NCI-H2196 treated with DMSO at 0.1 percent for 48 hours (cell line): ENCODE results near the gene ABCD1.

ENCODE experiments used
- DNase-seq: peaks from one replicate; lab custom pipeline; 2025; ENCODE audit not compliant: unreplicated experiment; lab: John Stamatoyannopoulos, UW

The ABCD1 gene

DNA sequence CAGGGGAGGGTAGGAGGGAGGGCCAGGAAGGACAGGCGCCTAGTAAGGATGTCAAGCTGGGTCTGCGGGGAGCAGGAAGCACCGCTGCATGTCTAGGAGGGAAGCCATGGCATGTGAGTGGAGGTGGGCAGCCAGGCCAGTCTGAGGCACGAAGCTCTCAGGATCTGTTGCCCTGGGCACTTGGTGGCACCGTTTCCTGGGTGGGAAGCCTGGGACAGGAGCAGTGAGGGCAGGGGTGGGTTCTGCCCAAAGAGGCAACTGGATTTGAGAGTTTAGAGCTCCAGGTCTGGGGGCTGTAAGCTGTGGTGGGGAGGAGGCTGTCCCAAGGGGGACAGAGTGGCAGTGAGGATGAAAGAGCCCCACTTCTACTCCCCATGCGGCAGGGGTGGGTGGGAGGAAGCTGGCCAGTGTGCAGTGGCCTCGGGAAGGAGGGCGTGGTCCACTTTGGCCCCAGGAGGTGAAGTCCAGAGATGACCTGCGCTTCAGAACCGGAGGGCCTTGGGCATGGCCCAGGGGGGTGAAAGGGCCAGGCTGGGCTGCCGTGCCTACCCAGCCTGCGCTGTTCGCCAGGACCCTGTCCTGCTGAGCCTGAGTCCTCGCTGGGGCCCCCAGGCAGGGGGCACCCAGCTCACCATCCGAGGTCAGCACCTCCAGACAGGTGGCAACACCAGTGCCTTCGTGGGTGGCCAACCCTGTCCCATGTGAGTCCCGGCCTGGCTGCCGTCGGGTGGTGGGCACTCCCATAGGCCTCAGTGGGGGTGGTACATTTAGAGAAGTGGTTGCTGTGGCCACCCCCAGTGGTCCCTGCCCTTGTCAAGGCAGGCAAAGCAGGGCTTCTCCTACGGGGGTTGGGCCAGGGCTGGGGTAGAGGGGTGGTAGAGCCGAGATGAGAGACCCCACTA lies 47.9 kb downstream of the ABCD1 start:
- no peak for DNase-seq

DNA sequence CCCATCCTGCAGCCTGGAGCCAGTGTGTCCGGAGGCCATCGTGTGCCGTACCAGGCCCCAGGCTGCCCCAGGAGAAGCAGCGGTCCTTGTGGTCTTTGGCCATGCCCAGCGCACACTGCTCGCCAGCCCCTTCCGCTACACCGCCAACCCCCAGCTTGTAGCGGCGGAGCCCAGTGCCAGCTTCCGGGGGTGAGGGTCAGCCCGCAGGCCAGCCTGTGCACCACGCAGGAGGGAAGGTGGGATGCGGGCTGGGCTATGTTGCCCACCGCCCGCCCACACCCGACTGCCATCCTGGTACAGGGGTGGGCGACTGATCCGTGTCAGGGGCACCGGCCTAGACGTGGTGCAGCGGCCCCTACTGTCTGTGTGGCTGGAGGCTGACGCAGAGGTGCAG lies 48.6 kb downstream of the ABCD1 start:
- no peak for DNase-seq

DNA sequence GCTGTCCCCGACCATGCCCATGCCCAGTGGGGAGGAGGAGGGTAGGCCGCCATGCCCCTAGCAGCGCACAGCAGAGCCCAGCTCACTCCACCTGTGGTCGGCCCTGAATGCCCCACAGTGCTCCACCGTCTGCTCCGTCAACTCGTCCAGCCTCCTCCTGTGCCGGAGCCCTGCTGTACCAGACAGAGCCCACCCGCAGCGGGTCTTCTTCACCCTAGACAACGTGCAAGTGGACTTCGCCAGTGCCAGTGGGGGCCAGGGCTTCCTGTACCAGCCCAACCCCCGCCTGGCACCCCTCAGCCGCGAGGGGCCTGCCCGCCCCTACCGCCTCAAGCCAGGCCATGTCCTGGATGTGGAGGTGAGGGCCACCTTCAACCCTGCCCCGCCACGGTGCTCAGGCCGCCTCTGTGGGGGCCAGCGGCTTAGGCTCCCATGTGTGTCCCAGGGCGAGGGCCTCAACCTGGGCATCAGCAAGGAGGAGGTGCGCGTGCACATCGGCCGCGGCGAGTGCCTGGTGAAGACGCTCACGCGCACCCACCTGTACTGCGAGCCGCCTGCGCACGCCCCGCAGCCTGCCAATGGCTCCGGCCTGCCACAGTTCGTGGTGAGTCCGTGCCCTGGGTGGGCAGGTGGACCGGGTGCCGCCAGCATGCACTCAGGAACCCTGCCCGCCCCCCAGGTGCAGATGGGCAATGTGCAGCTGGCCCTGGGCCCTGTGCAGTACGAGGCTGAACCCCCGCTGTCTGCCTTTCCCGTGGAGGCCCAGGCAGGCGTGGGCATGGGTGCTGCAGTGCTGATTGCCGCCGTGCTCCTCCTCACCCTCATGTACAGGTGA lies 49.3 kb downstream of the ABCD1 start:
- no peak for DNase-seq

DNA sequence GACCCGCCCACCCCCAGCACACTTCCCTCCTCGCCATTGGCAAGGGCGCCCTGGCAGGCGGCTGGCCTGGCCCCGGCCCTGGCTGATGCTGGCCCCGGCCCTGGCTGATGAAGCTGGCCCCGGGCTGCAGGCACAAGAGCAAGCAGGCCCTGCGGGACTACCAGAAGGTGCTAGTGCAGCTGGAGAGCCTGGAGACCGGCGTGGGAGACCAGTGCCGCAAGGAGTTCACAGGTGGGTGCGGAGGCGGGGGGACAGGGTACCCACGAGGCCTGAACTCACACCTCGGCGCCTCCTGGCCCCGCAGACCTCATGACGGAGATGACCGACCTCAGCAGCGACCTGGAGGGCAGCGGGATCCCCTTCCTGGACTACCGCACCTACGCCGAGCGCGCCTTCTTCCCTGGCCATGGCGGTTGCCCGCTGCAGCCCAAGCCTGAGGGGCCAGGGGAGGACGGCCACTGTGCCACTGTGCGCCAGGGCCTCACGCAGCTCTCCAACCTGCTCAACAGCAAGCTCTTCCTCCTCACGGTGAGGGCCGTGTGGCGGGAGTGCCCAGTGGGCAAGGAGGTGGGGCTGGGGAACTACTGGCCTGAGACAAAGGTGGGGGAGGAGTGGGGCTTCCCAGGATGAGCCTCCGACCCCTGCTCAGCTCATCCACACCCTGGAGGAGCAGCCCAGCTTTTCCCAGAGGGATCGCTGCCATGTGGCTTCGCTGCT lies 50.1 kb downstream of the ABCD1 start:
- no peak for DNase-seq

DNA sequence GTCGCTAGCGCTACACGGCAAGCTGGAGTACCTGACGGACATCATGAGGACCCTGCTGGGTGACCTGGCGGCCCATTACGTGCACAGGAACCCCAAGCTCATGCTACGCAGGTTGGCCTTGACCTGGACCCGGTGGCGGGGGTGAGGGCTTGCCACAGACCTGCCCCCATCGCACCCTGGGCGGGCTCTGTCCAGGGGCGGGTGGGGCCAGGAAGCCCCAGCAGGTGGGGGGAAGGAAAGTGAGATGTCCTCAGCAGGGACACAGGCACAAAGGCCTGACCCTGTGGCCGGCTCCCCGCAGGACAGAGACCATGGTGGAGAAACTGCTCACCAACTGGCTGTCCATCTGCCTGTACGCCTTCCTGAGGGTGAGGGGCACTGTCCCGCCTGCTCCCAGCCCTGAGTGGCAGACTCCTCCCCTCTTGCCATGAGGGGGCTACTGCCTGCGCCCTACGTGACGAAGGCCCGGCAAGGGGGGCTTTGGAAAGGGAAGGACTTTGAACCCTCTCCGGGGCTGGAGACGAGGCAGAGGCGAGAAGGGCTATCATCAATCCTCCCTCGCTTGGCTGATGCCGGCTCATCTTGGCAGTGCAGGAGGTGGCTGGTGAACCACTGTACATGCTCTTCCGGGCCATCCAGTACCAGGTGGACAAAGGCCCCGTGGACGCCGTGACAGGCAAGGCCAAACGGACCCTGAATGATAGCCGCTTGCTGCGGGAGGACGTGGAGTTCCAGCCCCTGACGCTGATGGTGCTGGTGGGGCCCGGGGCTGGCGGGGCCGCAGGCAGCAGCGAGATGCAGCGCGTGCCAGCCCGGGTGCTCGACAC lies 50.9 kb downstream of the ABCD1 start:
- DNase-seq: no peak

DNA sequence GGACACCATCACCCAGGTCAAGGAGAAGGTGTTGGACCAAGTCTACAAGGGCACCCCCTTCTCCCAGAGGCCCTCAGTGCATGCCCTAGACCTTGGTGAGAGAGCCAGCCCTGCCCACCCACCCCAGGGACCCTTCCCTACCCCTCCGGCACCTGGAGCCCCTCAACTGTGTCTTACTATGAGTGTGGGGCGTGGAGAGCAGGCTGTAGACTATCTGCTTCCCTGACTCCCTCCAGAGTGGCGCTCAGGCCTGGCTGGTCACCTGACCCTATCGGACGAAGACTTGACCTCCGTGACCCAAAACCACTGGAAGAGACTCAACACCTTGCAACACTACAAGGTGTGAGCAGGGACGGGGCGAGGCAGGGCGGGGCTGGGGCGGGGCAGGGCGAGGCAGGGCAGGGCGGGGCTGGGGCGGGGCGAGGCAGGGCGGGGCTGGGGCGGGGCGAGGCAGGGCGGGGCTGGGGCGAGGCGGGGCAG lies 51.5 kb downstream of the ABCD1 start:
- no peak for DNase-seq

DNA sequence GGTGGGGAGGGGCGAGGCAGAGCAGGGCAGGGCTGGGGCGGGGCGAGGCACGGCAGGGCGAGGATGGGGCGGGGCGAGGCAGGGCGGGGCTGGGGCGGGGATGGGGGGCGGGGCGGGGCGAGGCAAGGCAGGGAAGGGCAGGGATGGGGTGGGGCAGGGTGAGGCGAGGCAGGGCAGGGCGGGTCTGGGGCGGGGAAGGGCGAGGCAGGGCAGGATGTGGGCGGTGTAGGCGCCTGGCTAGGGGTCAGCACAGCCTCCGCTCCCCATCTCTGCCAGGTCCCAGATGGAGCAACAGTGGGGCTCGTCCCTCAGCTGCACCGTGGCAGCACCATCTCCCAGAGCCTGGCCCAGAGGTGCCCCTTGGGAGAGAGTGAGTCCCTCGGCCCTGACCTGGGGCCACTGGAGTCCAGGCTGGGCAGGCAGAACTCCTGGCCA lies 52.0 kb downstream of the ABCD1 start:
- no peak for DNase-seq

DNA sequence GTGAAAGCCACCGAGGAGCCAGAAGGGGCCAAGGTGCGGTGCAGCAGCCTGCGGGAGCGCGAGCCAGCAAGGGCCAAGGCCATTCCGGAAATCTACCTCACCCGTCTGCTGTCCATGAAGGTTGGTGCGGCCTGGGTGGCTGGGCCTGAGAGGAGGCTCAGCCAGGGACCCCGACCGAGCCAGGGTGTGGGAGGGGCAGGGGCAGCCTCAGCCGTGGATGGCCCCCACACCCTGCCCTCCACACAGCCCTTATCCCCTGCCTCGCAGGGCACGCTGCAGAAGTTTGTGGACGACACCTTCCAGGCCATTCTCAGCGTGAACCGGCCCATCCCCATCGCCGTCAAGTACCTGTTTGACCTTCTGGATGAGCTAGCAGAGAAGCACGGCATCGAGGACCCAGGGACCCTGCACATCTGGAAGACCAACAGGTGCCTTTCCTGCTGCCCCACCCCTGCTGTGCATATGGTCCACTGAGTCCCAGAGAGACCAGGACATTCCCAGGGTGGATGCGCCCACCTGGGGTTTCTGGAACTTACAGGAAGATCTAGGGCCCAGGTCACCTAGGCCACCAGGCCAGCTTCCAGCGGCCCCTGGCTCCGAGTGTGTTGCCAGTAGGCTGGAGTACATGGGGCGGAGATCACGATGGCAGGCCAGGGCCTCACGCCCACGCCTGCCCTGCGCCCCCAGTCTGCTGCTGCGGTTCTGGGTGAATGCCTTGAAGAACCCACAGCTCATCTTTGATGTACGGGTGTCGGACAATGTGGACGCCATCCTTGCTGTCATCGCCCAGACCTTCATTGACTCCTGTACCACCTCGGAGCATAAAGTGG lies 52.8 kb downstream of the ABCD1 start:
- DNase-seq: no peak

DNA sequence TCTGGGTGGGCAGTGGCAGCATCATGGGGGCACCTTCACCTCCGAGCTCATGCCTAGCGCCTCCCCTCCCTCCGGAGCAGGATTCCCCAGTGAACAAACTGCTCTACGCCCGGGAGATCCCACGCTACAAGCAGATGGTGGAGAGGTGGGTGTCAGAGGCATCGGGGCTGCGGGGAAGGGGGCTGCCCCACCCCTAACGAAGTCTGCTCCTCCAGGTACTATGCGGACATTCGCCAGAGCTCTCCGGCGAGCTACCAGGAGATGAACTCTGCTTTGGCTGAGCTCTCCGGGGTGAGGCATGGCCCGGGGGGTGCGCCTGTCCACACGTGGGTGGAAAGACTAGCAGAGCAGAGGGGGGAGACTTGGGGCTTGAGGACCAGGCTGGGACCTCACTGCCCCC lies 53.5 kb downstream of the ABCD1 start:
- no peak for DNase-seq

DNA sequence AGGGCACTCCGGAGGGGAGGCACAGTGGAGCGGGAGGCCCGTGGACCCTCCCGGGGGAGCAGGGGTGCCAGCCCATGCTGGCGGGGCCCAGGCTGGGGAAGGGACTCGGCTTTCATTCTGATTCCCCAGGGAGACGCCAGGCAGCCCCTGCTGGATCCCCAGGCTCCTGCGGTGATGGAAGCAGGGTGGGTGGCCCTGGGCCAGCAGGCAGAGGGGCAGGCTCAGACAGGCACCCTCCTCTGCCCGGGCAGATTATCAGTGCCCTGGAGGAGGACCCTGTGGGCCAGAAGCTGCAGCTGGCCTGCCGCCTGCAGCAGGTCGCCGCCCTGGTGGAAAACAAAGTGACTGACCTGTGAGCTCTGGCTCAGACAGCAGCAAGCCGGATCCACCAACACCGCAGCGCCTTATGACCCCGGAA lies 54.0 kb downstream of the ABCD1 start:
- DNase-seq: no peak

DNA sequence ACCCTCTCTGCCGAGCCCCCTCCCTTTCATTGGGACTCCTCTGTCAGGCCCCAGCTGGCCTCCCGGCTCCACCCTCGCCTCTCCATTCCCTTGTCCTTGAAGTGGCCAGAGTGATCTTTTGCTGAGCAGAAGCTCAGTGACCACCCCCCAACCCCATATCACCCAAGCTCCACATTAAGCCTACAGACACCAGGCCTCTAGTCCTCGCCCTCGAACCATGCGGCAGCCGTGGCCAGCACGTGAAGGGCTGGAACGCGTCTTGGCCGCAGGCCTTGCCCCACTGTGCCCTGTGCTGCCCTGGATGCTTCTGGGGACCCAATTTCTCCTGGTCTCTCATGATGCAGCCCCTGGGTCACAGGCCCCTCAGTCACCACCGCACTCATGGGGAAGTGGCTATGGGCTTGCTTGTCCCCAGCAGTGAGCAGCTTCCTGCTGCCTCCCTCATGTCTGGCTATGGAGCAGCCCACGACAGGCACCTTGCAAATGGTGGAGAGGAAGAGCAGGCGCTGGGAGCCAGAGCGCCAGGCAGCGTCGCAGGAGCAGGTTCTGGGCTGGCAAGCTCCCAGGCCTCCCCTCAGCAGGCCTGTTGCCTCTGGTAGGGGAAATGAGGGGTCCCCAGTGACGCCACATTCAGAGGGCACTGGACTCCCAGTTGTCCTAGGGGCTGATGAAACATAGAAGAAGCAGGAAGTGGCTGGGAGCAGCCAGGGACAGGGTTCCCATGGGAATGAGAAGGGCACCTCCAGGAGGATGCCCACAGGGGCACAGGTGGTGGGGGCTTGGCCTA lies 55.4 kb downstream of the ABCD1 start:
- DNase-seq: no peak

DNA sequence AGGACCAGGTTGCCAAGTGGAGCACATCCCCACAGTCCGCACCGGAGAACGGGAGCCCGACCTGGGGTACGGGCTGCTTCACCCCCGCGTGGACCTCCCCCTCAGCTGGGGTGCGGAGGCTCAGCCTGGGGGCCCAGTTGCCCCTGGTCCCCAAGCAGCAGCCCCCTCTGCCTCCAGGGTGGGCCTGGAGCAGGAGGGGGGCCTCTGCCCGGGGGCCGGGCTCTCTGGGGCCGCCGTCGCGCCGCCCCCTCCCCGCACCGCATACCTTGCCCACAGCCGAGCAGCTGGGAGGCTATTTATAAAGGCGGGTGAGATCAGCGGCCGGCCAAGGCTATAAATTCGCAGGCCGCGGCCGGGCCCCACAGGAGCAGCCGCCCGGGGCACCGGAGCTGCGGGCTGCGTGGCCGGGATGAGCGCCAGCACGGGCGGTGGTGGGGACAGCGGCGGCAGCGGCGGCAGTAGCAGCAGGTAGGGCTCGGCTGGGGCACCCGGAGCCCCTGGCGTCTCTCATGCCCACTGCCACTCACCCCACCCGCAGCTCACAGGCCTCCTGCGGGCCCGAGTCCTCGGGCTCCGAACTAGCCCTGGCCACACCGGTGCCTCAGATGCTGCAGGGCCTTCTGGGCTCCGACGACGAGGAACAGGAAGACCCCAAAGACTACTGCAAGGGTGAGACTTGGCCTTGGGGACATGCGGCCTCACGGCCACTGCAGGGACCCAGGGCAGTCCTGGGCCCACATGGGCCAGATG lies 56.2 kb downstream of the ABCD1 start, which contains the start of gene SRPK3:
Gene SRPK3, plus strand, starts transcription at position 364 of the 750 bp plus-strand sequence. Its CDS starts 46 bp downstream, at position 410.
- DNase-seq: no peak

DNA sequence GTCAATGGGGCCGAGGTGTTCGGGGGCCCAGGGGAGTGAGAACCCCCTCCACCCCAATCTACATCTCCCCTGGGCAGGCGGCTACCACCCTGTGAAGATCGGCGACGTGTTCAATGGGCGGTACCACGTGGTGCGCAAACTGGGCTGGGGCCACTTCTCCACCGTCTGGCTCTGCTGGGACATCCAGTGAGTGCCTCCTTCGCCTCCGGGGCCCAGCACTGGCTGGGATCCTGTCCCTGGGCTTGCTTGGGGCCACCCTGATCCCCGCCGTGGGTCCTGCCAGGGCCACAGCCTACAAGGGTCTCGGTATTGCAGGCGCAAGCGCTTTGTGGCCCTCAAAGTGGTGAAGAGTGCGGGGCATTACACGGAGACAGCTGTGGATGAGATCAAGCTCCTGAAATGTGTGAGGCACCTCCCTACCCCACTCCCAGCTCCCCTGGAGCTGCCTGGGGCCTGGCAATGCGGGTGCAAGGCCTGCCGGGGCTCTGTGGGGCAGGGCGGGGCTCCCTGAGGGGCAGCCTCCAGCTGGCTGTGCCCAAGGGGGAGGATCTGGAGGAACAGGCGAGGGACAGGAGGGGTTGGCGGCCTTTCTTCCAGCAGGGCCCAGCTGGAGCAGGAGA lies 56.9 kb downstream of the ABCD1 start:
- no peak for DNase-seq

DNA sequence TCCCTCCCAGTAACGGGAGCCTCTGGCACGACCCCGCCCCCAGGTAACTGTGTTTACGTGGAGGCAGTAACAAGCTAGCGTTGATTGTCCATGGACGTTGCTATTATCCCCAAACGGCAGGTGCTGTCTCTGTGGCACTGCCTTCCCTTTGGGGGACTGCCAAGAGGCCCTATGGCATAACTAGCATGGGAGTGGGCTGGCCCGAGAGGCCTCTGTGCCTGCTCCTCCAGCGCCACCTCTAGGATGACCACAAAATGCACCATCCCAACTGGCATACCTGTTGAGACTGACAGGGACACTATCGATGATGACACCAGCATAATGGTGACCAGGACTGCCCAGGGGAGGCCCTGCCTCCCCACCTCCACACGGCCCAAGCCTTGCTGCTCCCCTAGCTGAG lies 57.7 kb downstream of the ABCD1 start:
- DNase-seq: peak; percentile 65

DNA sequence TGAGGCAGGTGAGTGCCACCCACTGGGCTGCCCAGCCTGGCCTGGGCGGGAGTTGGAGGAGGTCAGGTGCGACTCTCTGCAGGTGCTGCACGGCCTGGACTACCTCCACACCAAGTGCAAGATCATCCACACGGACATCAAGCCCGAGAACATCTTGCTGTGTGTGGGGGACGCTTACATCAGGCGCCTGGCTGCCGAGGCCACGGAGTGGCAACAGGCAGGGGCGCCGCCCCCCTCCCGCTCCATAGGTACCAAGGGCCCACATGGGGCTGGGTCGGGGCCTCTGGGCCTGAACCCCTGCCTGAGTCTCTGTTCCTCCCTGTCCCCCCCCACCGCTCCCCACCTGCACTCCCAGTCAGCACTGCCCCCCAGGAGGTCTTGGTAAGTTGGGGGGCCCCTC lies 58.2 kb downstream of the ABCD1 start:
- no peak for DNase-seq

DNA sequence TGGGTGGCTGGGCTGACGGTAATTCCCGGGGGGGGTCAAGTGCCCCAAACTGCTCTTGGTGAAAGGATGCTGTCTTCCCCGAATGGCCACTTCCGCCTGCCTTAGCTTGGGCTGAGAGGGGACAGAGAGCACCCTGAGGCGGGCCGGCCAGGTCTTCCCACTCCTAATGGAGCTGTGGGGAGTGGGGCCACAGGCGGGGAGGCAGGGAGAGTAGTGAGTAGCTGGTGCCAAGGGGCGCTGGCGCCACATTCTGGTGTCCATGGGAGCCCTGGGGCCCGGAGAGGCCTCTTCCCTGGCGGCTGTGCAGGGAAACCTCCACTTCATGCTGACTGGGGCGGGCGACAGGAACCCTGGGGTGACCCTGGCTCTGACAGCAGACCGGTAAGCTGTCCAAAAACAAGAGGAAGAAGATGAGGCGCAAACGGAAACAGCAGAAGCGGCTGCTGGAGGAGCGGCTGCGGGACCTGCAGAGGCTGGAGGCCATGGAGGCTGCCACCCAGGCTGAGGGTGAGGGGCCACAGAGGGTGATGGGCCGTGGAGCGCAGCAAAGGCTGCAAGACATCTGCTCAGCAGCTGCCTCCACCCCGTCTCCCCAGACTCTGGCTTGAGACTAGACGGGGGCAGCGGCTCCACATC lies 58.8 kb downstream of the ABCD1 start:
- DNase-seq: no peak
